ENCODE measurements around the gene RNF224.

DNA sequence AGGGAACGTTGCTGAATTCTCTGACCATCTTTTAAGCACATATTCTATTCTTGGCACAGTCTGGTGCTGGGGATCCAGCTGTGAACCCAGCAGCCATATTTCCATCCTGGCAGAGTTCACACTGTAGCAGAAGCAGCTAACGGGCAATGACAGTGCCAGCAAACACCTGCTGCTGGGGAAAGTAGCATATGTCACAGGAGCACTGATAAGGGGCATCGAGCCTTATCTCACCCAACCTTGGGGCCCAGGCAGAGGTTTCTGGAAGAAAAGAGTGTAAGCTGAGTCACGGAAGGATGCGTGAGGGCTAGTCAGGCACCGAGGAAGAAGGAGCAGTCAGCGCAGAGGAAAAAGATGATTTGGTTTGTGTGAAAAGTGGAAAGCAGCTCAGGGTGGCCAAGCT lies 20.7 kb upstream of the RNF224 start:
- TF ChIP-seq CTCF (conservative IDR thresholded peaks at IDR 0.05; ENCODE audit: low read depth, low read length) (no peak), EZH2 (IDR thresholded peaks at IDR 0.05; ENCODE audit: low read length, unreplicated experiment) (no peak), EZH2phosphoT487 (IDR thresholded peaks at IDR 0.05; ENCODE audit: borderline replicate concordance, low read length) (no peak)

Data from PC-3 (cell line).